Hematopoietic multipotent progenitor cell treated with erythropoietin and hydrocortisone succinate and interleukin-3 and kit ligand, for 8 days (in vitro differentiated cells): ENCODE results near the gene CABP7.
"Not testable (repeated sequence)": the region's sequence is repeated elsewhere in the genome, so short reads cannot be mapped to it uniquely, and the experiment has no call there.

Source experiments
- DNase-seq: peaks from one replicate; pipeline ENCODE4 v3.0.0-alpha.2; 2015

The CABP7 gene

GRCh38 chr22:29750559-29751538, 31.0 kb downstream of the CABP7 start:
- peak; percentile 77 for DNase-seq

DNA sequence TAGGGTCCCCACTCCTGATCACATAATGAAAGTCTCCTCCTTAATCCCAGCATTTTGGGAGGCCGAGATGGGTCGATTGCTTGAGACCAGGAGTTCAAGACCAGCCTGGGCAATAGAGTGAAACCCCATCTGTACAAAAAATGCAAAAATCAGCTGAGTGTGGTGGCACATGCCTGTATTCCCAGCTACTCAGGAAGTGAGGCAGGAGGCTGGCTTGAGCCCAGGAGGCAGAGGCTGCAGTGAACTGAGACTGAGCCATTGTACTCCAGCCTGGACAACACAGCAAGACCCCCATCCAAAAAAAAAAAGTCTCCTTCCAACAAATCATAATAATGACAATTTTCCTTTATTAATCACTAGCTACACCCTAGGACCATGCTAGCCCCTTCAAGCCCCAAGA, 31.9 kb downstream of the CABP7 start:
- DNase-seq: no peak

GRCh38 chr22:29753808-29754657, 34.2 kb downstream of the CABP7 start:
- no peak for DNase-seq

GRCh38 chr22:29754658-29755395, 35.0 kb downstream of the CABP7 start:
- DNase-seq: not testable (repeated sequence)

GRCh38 chr22:29755889-29756288, 36.1 kb downstream of the CABP7 start:
- DNase-seq: no peak

GRCh38 chr22:29756341-29756740, 36.5 kb downstream of the CABP7 start:
- DNase-seq: no peak

- no peak for DNase-seq
Observed at GRCh38 chr22:29757096-29757495, 37.3 kb downstream of the CABP7 start.

- DNase-seq: no peak
Observed at GRCh38 chr22:29758068-29758622, 38.3 kb downstream of the CABP7 start.

GRCh38 chr22:29758959-29759358, 39.2 kb downstream of the CABP7 start:
- no peak for DNase-seq

DNA sequence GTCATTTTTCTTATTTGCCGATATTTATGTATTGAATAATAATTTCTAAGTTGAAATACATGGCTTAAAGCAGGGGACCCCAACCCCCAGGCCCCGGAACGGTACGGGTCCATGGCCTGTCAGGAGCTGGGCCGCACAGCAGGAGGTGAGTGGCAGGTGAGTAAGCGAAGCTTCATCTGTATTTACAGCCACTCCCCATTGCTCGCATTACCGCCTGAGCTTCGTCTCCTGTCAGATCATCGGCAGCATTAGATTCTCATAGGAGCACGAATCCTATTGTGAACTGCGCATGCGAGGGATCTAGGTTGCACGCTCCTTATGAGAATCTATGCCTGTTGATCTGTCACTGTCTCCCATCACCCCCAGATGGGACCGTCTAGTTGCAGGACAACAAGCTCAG, 42.5 kb downstream of the CABP7 start:
- DNase-seq: no peak

GRCh38 chr22:29765905-29766631, 46.3 kb downstream of the CABP7 start:
- peak; percentile 58 for DNase-seq

DNA sequence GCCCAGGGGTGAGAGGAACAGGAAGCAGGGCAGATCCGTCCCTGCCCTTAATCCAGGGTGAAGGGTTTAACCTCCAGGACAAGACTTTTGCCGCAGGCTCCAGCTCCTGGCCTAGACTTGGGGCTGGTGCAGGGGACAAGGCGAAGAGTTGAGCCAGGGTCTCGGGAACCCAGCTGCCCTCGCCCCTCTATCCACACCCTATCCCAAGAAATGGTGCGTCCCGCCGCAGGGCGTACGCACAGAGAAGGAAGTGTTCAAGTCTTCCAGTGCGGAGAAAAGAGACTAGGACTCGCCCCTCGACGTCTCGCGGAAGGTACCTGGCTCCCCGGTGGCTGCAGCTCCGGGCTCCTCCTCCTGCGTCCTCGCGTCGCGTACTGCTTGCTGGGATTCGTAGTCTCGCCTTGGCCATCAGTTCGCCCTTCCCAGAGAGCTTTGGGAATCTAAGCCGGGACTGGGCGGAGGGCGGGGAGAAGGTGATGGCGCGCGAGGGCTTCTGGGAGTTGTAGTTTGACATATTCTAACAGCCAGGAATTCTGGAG, 46.9 kb downstream of the CABP7 start, which contains the start of gene ZMAT5:
Gene ZMAT5 (minus strand): TSS at position 376 of the 539 bp plus-strand sequence. CDS start 18,463 bp downstream, outside the sequence.
- DNase-seq: peak; percentile 99

DNA sequence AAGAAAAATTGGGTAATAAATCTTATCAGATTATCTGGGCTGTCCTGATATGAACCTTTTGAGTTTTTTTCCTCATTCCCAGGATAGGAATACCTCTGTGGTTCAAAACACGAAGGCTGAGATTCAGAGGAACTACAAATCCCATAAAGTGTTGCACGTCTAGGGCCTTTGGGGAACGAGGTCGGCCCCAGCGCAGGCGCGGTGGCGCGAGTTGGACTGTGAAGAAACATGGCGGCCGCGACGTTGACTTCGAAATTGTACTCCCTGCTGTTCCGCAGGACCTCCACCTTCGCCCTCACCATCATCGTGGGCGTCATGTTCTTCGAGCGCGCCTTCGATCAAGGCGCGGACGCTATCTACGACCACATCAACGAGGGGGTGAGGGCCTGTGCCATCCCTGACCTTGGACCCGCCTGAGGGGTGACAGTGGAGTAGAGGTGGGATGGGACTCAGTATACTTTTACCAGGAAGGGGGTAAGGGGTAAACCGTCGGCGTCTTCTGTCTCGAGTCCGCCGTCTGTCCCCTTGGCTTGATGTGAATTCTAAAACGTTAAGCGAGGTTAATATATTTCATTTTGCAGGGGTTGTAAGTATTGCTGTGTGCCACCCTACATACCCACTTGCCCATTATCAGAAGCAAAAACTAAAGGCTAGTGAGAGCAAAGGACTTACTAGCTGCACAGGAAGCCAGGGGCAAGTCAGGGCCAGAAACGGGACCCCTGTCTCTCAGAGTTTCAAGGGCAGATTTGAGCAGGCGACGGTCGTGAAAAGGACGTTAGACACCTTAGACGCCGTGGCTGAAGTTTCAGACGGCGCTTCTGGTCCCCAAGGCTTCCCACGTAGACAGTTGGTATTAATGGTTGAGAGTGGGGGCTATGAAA, 47.6 kb downstream of the CABP7 start, which contains the start of gene UQCR10:
Gene UQCR10 (plus strand): TSS at position 199 of the 881 bp plus-strand sequence. CDS start 30 bp downstream, at position 229.
- peak; percentile 95 for DNase-seq

GRCh38 chr22:29768052-29768693, 48.4 kb downstream of the CABP7 start:
- peak; percentile 24 for DNase-seq

DNA sequence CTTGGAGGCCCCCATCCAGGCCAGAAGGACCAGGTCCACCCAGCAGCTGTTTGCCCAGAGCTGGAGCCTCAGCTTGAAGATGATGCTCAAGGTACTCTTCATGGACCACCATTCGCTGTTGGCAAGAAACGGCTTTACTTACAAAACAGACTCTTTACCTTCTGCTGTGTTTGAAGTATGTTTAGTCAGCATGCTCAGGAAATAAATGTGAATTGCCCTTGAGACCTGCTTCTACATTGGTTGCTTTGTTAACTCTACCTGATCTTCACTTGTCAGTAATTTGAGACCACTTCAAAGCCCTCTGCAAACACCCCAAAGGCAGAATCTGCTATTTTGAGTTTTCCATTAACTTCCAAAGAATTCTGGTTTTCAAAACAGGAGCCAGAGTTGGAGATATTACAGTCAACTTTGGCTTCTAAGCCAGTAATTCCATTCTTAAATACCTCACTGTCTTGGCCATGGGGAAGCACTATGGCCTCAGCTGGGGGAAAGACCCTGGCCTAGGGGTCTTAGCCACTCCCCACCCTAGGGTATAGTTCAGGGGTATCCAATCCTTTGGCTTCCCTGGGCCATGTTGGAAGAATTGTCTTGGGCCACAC, 50.0 kb downstream of the CABP7 start:
- no peak for DNase-seq

DNA sequence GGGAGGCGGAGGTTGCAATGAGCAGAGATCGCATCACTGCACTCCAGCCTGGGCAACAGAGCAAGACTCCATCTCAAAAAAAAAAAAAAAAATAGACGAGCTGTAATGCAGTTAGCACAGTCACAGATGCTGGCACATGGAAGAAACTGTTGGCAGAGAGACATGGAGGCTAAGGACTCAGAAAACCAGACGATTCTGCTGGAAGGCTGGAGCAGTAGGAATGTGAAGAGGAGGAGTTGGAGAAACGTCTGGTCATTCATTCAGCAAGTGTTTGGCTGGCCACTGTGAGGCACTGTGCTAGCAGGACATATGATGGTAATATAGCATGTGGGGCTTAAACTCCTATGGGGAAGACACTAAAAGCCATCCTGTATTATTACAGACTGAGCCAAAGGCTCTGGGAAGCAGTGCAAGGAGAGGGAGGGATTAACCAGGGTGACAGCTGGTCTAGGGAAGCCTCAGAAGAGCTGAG, 52.4 kb downstream of the CABP7 start:
- peak; percentile 58 for DNase-seq

- DNase-seq: no peak
Observed at GRCh38 chr22:29773233-29773632, 53.4 kb downstream of the CABP7 start.

GRCh38 chr22:29780220-29780619, 60.4 kb downstream of the CABP7 start:
- DNase-seq: no peak
